Hepatocyte (in vitro differentiated cells): ENCODE measurements around the gene AUTS2. TPM values are rescaled to one million over a fixed set of nuclear protein-coding genes. Genes with fewer than 3 reads are reported as not detected.

Experiments
- DNase-seq: peaks from one replicate; pipeline ENCODE4 v3.0.0-alpha.2; 2016; ENCODE audit warnings: low spot score
- H2AFZ ChIP-seq: fragments of 200-600 bp; sonication (generic); 2 replicates; pipeline ENCODE4 v1.6.0; 2016; ENCODE audit warnings: antibody characterized with exemption, mild to moderate bottlenecking
- H3K27ac ChIP-seq: fragments of 200-600 bp; sonication (generic); 2 replicates; pipeline ENCODE4 v1.5.1; 2016; ENCODE audit warnings: mild to moderate bottlenecking
- H3K27me3 ChIP-seq: fragments of 200-600 bp; sonication (generic); 2 replicates; pipeline ENCODE4 v1.6.1; 2016
- H3K36me3 ChIP-seq: fragments of 200-600 bp; sonication (generic); replicated peaks from 2 replicates; pipeline ENCODE4 v1.5.1; 2016; ENCODE audit warnings: low read depth; ENCODE audit not compliant: insufficient read depth
- H3K4me1 ChIP-seq: fragments of 200-600 bp; sonication (generic); 2 replicates; pipeline ENCODE4 v1.5.1; 2016; ENCODE audit warnings: mild to moderate bottlenecking, moderate library complexity; ENCODE audit not compliant: insufficient read depth
- H3K4me2 ChIP-seq: fragments of 200-600 bp; sonication (generic); 2 replicates; pipeline ENCODE4 v1.6.0; 2016
- H3K4me3 ChIP-seq: fragments of 200-600 bp; sonication (generic); 2 replicates; pipeline ENCODE4 v1.5.1; 2016; ENCODE audit warnings: mild to moderate bottlenecking
- H3K79me2 ChIP-seq: fragments of 200-600 bp; sonication (generic); 2 replicates; pipeline ENCODE4 v1.6.0; 2017; ENCODE audit warnings: mild to moderate bottlenecking
- H3K9me2 ChIP-seq: fragments of 200-600 bp; sonication (generic); replicated peaks from 2 replicates; pipeline ENCODE4 v1.6.0; 2017; ENCODE audit warnings: mild to moderate bottlenecking; ENCODE audit not compliant: insufficient read depth
- H3K9me3 ChIP-seq: fragments of 200-600 bp; sonication (generic); 2 replicates; pipeline ENCODE4 v1.5.1; 2016; ENCODE audit warnings: low read depth, mild to moderate bottlenecking
- H4K20me1 ChIP-seq: fragments of 200-600 bp; sonication (generic); 2 replicates; pipeline ENCODE4 v1.6.0; 2016; ENCODE audit warnings: mild to moderate bottlenecking; ENCODE audit not compliant: insufficient read depth, poor library complexity, severe bottlenecking
- EZH2 ChIP-seq: fragments of 200-600 bp; sonication (generic); IDR thresholded peaks from 2 replicates; pipeline ENCODE4 v1.6.1; 2016; ENCODE audit warnings: antibody characterized with exemption, mild to moderate bottlenecking, borderline replicate concordance
- EZH2phosphoT487 ChIP-seq: fragments of 200-600 bp; sonication (generic); IDR thresholded peaks from one replicate; pipeline ENCODE4 v1.6.1; 2018; ENCODE audit warnings: antibody characterized with exemption, mild to moderate bottlenecking, low read depth, moderate library complexity; ENCODE audit not compliant: unreplicated experiment, severe bottlenecking
- WGBS: methylation state at CpG from one replicate; pipeline ENCODE4 v1.1.6; 2016; ENCODE audit warnings: low lambda C conversion rate; ENCODE audit errors: missing lambda C conversion rate; 5-methylcytosine and 5-hydroxymethylcytosine counted together
- polyA plus RNA-seq: library from polyadenylated mRNA; unstranded; fragments of >200 nt; fragmentation: Nextera tagmentation; extraction: Ambion mirVana; gene quantifications from 2 replicates; pipeline ENCODE4 v1.2.1, GENCODE V29; 2016
- total RNA-seq: library from RNA; depleted of rRNA; stranded (reverse); fragments of >200 nt; gene quantifications from 2 replicates; pipeline ENCODE4 v1.2.3, GENCODE V29; 2014
- TF ChIP-seq, protein P1 (sequence below): fragments of 200-600 bp; sonication (generic); IDR thresholded peaks from 2 replicates; pipeline ENCODE4 v1.5.1; 2016; ENCODE audit warnings: antibody characterized with exemption, mild to moderate bottlenecking; ENCODE audit not compliant: poor library complexity

The AUTS2 gene
- total and polyA plus RNA-seq, 2 experiments from 2014 or later = 34.4 to 40.9 TPM

- no peaks in the 10 kb centered on the region for H4K20me1 ChIP-seq
- H3K9me3 ChIP-seq = no peaks in the 10 kb centered on the region
- H3K79me2 ChIP-seq = no peaks in the 10 kb centered on the region
- H3K4me3 ChIP-seq = no peak overlapping the region
- H3K9me2 ChIP-seq = no peaks in the 10 kb centered on the region
- TF ChIP-seq, protein P1, sequence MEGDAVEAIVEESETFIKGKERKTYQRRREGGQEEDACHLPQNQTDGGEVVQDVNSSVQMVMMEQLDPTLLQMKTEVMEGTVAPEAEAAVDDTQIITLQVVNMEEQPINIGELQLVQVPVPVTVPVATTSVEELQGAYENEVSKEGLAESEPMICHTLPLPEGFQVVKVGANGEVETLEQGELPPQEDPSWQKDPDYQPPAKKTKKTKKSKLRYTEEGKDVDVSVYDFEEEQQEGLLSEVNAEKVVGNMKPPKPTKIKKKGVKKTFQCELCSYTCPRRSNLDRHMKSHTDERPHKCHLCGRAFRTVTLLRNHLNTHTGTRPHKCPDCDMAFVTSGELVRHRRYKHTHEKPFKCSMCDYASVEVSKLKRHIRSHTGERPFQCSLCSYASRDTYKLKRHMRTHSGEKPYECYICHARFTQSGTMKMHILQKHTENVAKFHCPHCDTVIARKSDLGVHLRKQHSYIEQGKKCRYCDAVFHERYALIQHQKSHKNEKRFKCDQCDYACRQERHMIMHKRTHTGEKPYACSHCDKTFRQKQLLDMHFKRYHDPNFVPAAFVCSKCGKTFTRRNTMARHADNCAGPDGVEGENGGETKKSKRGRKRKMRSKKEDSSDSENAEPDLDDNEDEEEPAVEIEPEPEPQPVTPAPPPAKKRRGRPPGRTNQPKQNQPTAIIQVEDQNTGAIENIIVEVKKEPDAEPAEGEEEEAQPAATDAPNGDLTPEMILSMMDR = no peak
- TF ChIP-seq EZH2 = no peak
- TF ChIP-seq EZH2phosphoT487 = no peak
- H3K4me1 ChIP-seq = no peaks in the 10 kb centered on the region
- no peak for DNase-seq
- H3K27me3 ChIP-seq = no peaks in the 10 kb centered on the region
- H3K36me3 ChIP-seq = no peaks in the 10 kb centered on the region
- H3K4me2 ChIP-seq = no peak overlapping the region
- H2AFZ ChIP-seq = no peak overlapping the region
- WGBS = 79% methylated on average over 3 of the region's 3 CpGs
- H3K27ac ChIP-seq = no peak overlapping the region
Measured at GRCh38 chr7:70608229-70608628, 1010.0 kb downstream of the AUTS2 start.

DNA sequence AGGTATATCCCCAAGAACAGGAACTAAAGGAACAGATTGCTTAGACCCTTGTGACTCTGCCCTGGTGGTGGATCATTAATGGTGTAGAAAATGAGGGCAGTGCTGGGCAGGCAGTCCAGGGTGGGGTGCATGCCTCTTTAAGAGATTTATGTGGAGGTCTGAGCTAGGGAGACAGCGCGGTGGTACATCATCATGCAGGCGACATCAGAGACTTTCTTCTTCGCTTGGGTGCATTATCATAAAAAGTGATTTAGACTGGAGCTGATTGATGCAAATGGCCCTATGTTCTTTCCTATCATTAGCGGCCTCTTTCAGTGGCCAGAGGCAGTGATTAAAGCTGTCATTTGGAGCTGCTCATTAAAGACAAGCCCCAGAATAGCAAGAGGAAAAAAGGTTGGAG is 1014.5 kb downstream of the AUTS2 start:
- H4K20me1 ChIP-seq = no peaks in the 10 kb centered on the region
- H3K27me3 ChIP-seq = no peaks in the 10 kb centered on the region
- no peak overlapping the region for H2AFZ ChIP-seq
- no peaks in the 10 kb centered on the region for H3K9me2 ChIP-seq
- H3K79me2 ChIP-seq = no peaks in the 10 kb centered on the region
- no peak overlapping the region for H3K27ac ChIP-seq
- TF ChIP-seq EZH2 = no peak
- no peak for TF ChIP-seq EZH2phosphoT487
- TF ChIP-seq, protein P1 = no peak
- H3K4me1 ChIP-seq = peaks cover 8% of the 10 kb centered on the region
- DNase-seq = no peak
- H3K4me3 ChIP-seq = no peak overlapping the region
- H3K4me2 ChIP-seq = no peak overlapping the region
- H3K9me3 ChIP-seq = no peaks in the 10 kb centered on the region
- WGBS = 61% methylated on average over 5 of the region's 5 CpGs
- no peaks in the 10 kb centered on the region for H3K36me3 ChIP-seq

DNA sequence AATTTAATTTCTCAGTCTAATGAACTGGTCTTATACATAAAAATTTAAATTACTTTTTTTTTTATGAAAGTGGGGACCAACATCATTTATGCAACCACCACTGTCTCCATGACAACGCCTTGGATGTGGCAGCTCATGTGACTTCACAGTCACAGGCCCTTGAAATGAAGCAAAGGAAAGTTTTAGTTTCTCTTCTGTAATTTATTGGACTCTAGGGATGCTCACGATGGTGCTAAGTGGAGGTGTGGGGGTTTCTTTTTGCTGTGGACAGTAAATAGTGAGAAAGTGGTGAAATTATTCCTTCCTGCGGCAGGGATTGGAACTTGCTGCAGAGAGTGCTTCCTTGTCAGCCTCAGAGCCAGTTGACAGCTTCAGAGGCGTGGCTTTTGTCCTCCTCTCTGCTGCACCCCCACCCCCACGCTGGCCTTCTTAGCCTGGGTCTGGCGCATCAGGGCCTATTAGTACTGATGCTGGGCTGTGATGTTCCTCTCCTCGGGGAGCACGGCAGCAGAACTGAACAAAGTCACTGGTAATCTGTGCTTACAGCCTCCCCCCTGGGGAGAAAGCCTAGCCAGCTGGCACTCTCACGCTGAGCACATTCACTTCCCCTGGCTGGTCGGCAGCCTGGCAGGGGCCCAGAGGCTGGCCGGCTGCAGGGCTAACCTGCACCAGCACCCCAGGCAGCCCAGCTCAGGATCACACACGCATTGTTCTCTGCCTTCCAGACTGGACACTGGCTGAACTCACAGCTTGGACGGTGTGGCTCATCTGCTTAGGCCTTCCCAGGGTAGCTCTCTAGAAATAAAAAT is 1016.2 kb downstream of the AUTS2 start:
- H3K4me2 ChIP-seq = peak overlapping the region; percentile 4
- TF ChIP-seq EZH2phosphoT487 (no peak), EZH2 (no peak)
- TF ChIP-seq, protein P1 = no peak
- WGBS = 59% methylated on average over 13 of the region's 13 CpGs
- no peak overlapping the region for H3K4me3 ChIP-seq
- H4K20me1 ChIP-seq = no peaks in the 10 kb centered on the region
- H3K36me3 ChIP-seq = no peaks in the 10 kb centered on the region
- H3K9me3 ChIP-seq = no peaks in the 10 kb centered on the region
- H3K9me2 ChIP-seq = no peaks in the 10 kb centered on the region
- no peak overlapping the region for H2AFZ ChIP-seq
- H3K4me1 ChIP-seq = peaks cover 15% of the 10 kb centered on the region
- H3K27ac ChIP-seq = no peak overlapping the region
- peak; percentile 36 for DNase-seq
- no peaks in the 10 kb centered on the region for H3K27me3 ChIP-seq
- no peaks in the 10 kb centered on the region for H3K79me2 ChIP-seq
